ENCODE results near the gene KRT82. TPM values are rescaled to one million over a fixed set of nuclear protein-coding genes. Genes with fewer than 3 reads are reported as not detected.

The KRT82 gene
- total and polyA plus RNA-seq, 4 experiments from 2014 or later, result not detected

GRCh38 chr12:52434760-52435530 lies 28.8 kb upstream of the KRT82 start:
- Histone ChIP-seq H3K27ac (ENCODE audit: low read depth, low read length) (no peak overlapping the region), H3K4me3 (ENCODE audit: low read length in 2 of 2) (no peak overlapping the region), H3K27me3 (ENCODE audit: insufficient read depth, low read length) (peaks cover 4% of the 10 kb centered on the region), H3K9me3 (ENCODE audit: control insufficient read depth in 1 of 2, low read length in 2 of 2) (no peaks in the 10 kb centered on the region), H3K4me1 (ENCODE audit: insufficient read depth, low read length) (no peaks in the 10 kb centered on the region), H3K36me3 (ENCODE audit: insufficient read depth, low read length) (no peaks in the 10 kb centered on the region)
- POLR2A ChIA-PET (ENCODE audit: partially characterized antibody), result no interaction called here
- Mint-ChIP-seq H3K27me3 (peaks cover 15 to 38% of the 10 kb centered on the region in 2 donors), H3K4me1 (no peaks in the 10 kb centered on the region), H3K27ac (no peak overlapping the region), H3K9me3 (peaks cover 0 to 4% (median 0%) of the 10 kb centered on the region in 8 donors), H3K36me3 (no peaks in the 10 kb centered on the region), H3K4me3 (no peak overlapping the region)
- intact Hi-C loops (cut with micrococcal nuclease), result no loop called here
- CTCF ChIA-PET (ENCODE audit: partially characterized antibody), result no interaction called here
- DNase-seq, result no peak

GRCh38 chr12:52434081-52434733 lies 28.1 kb upstream of the KRT82 start, which contains the start of gene KRT75:
KRT75 (minus strand) TSS chr12:52434371; CDS start chr12:52434304, 67 bp downstream.
- H3K9me3 ChIP-seq (ENCODE audit: control insufficient read depth in 1 of 2, low read length in 2 of 2), result no peaks in the 10 kb centered on the region
- H3K27me3 Mint-ChIP-seq, result peaks cover 13 to 38% of the 10 kb centered on the region in 2 donors
- peaks cover 4% of the 10 kb centered on the region for H3K27me3 ChIP-seq (ENCODE audit: insufficient read depth, low read length)
- no peak for DNase-seq
- H3K4me3 Mint-ChIP-seq, result no peak within 1 kb of the TSS
- intact Hi-C loops (cut with micrococcal nuclease), result no loop called here
- H3K27ac Mint-ChIP-seq, result no peak within 1 kb of the TSS
- CTCF ChIA-PET (ENCODE audit: partially characterized antibody), result no interaction called here
- H3K4me3 ChIP-seq (ENCODE audit: low read length in 2 of 2), result no peak within 1 kb of the TSS
- H3K9me3 Mint-ChIP-seq, result peaks cover 0 to 4% (median 0%) of the 10 kb centered on the region in 8 donors
- no peaks in the 10 kb centered on the region for H3K36me3 Mint-ChIP-seq
- H3K4me1 ChIP-seq (ENCODE audit: insufficient read depth, low read length), result no peaks in the 10 kb centered on the region
- no peaks in the 10 kb centered on the region for H3K36me3 ChIP-seq (ENCODE audit: insufficient read depth, low read length)
- no peaks in the 10 kb centered on the region for H3K4me1 Mint-ChIP-seq
- H3K27ac ChIP-seq (ENCODE audit: low read depth, low read length), result no peak within 1 kb of the TSS
- POLR2A ChIA-PET (ENCODE audit: partially characterized antibody), result no interaction called here

- Mint-ChIP-seq H3K27me3 (peaks cover 14 to 42% of the 10 kb centered on the region in 2 donors), H3K4me3 (no peak overlapping the region), H3K36me3 (no peaks in the 10 kb centered on the region), H3K27ac (no peak overlapping the region), H3K9me3 (peaks cover 0 to 4% (median 0%) of the 10 kb centered on the region in 8 donors), H3K4me1 (no peaks in the 10 kb centered on the region)
- ChIA-PET CTCF (ENCODE audit: partially characterized antibody) (no interaction called here), POLR2A (ENCODE audit: partially characterized antibody) (no interaction called here)
- no peaks in the 10 kb centered on the region for H3K36me3 ChIP-seq (ENCODE audit: insufficient read depth, low read length)
- H3K9me3 ChIP-seq (ENCODE audit: control insufficient read depth in 1 of 2, low read length in 2 of 2), result no peaks in the 10 kb centered on the region
- peaks cover 4% of the 10 kb centered on the region for H3K27me3 ChIP-seq (ENCODE audit: insufficient read depth, low read length)
- no peaks in the 10 kb centered on the region for H3K4me1 ChIP-seq (ENCODE audit: insufficient read depth, low read length)
- intact Hi-C loops (cut with micrococcal nuclease), result no loop called here
- H3K4me3 ChIP-seq (ENCODE audit: low read length in 2 of 2), result no peak overlapping the region
- no peak overlapping the region for H3K27ac ChIP-seq (ENCODE audit: low read depth, low read length)
- no peak for DNase-seq
Observed at GRCh38 chr12:52433501-52434080, 27.5 kb upstream of the KRT82 start.

- H3K27ac Mint-ChIP-seq, result no peak overlapping the region
- Histone ChIP-seq H3K4me1 (ENCODE audit: insufficient read depth, low read length) (no peaks in the 10 kb centered on the region), H3K4me3 (ENCODE audit: low read length in 2 of 2) (no peak overlapping the region), H3K27me3 (ENCODE audit: insufficient read depth, low read length) (peaks cover 4% of the 10 kb centered on the region), H3K9me3 (ENCODE audit: control insufficient read depth in 1 of 2, low read length in 2 of 2) (no peaks in the 10 kb centered on the region), H3K36me3 (ENCODE audit: insufficient read depth, low read length) (no peaks in the 10 kb centered on the region), H3K27ac (ENCODE audit: low read depth, low read length) (no peak overlapping the region)
- no peak for DNase-seq
- H3K9me3 Mint-ChIP-seq, result peaks cover 0 to 4% (median 0%) of the 10 kb centered on the region in 8 donors
- POLR2A ChIA-PET (ENCODE audit: partially characterized antibody), result no interaction called here
- no peaks in the 10 kb centered on the region for H3K36me3 Mint-ChIP-seq
- CTCF ChIA-PET (ENCODE audit: partially characterized antibody), result no interaction called here
- peaks cover 13 to 42% of the 10 kb centered on the region in 2 donors for H3K27me3 Mint-ChIP-seq
- H3K4me1 Mint-ChIP-seq, result no peaks in the 10 kb centered on the region
- intact Hi-C loops (cut with micrococcal nuclease), result no loop called here
- H3K4me3 Mint-ChIP-seq, result no peak overlapping the region
Observed at GRCh38 chr12:52432559-52433207, 26.5 kb upstream of the KRT82 start.

GRCh38 chr12:52428121-52428520 lies 22.0 kb upstream of the KRT82 start:
- Histone ChIP-seq H3K4me1 (ENCODE audit: insufficient read depth, low read length) (no peaks in the 10 kb centered on the region), H3K4me3 (ENCODE audit: low read length in 2 of 2) (no peak overlapping the region), H3K27ac (ENCODE audit: low read depth, low read length) (no peak overlapping the region), H3K27me3 (ENCODE audit: insufficient read depth, low read length) (peaks cover 4% of the 10 kb centered on the region), H3K9me3 (ENCODE audit: control insufficient read depth in 1 of 2, low read length in 2 of 2) (no peaks in the 10 kb centered on the region), H3K36me3 (ENCODE audit: insufficient read depth, low read length) (no peaks in the 10 kb centered on the region)
- H3K36me3 Mint-ChIP-seq, result no peaks in the 10 kb centered on the region
- H3K4me1 Mint-ChIP-seq, result no peaks in the 10 kb centered on the region
- H3K9me3 Mint-ChIP-seq, result no peaks in the 10 kb centered on the region
- no peak overlapping the region for H3K4me3 Mint-ChIP-seq
- DNase-seq, result no peak
- ChIA-PET CTCF (ENCODE audit: partially characterized antibody) (interaction anchor here (1.5 kb wide), 1 partner anchor 100 kb away, joined by 3 read pairs; no protein-coding TSS in a partner anchor), POLR2A (ENCODE audit: partially characterized antibody) (no interaction called here)
- peaks cover 8 to 30% of the 10 kb centered on the region in 2 donors for H3K27me3 Mint-ChIP-seq
- H3K27ac Mint-ChIP-seq, result no peak overlapping the region
- intact Hi-C loops (cut with micrococcal nuclease), result no loop called here

- H3K4me3 Mint-ChIP-seq, result no peak overlapping the region
- POLR2A ChIA-PET (ENCODE audit: partially characterized antibody), result no interaction called here
- DNase-seq, result no peak
- no peak overlapping the region for H3K27ac Mint-ChIP-seq
- CTCF ChIA-PET (ENCODE audit: partially characterized antibody), result interaction anchor here (1.5 kb wide), 1 partner anchor 99 kb away, joined by 3 read pairs; no protein-coding TSS in a partner anchor
- Histone ChIP-seq H3K27me3 (ENCODE audit: insufficient read depth, low read length) (no peaks in the 10 kb centered on the region), H3K9me3 (ENCODE audit: control insufficient read depth in 1 of 2, low read length in 2 of 2) (no peaks in the 10 kb centered on the region), H3K27ac (ENCODE audit: low read depth, low read length) (no peak overlapping the region), H3K4me3 (ENCODE audit: low read length in 2 of 2) (no peak overlapping the region), H3K36me3 (ENCODE audit: insufficient read depth, low read length) (no peaks in the 10 kb centered on the region), H3K4me1 (ENCODE audit: insufficient read depth, low read length) (no peaks in the 10 kb centered on the region)
- intact Hi-C loops (cut with micrococcal nuclease), result no loop called here
- H3K4me1 Mint-ChIP-seq, result no peaks in the 10 kb centered on the region
- H3K27me3 Mint-ChIP-seq, result peaks cover 11 to 24% of the 10 kb centered on the region in 2 donors
- H3K36me3 Mint-ChIP-seq, result no peaks in the 10 kb centered on the region
- no peaks in the 10 kb centered on the region for H3K9me3 Mint-ChIP-seq
Observed at GRCh38 chr12:52427083-52427482, 20.9 kb upstream of the KRT82 start.

GRCh38 chr12:52426034-52426433 lies 19.9 kb upstream of the KRT82 start:
- Histone ChIP-seq H3K4me1 (ENCODE audit: insufficient read depth, low read length) (no peaks in the 10 kb centered on the region), H3K36me3 (ENCODE audit: insufficient read depth, low read length) (no peaks in the 10 kb centered on the region), H3K9me3 (ENCODE audit: control insufficient read depth in 1 of 2, low read length in 2 of 2) (no peaks in the 10 kb centered on the region), H3K27me3 (ENCODE audit: insufficient read depth, low read length) (no peaks in the 10 kb centered on the region), H3K27ac (ENCODE audit: low read depth, low read length) (no peak overlapping the region), H3K4me3 (ENCODE audit: low read length in 2 of 2) (no peak overlapping the region)
- POLR2A ChIA-PET (ENCODE audit: partially characterized antibody), result no interaction called here
- no peak for DNase-seq
- no peaks in the 10 kb centered on the region for H3K36me3 Mint-ChIP-seq
- H3K4me1 Mint-ChIP-seq, result no peaks in the 10 kb centered on the region
- no peak overlapping the region for H3K4me3 Mint-ChIP-seq
- H3K27ac Mint-ChIP-seq, result no peak overlapping the region
- H3K9me3 Mint-ChIP-seq, result no peaks in the 10 kb centered on the region
- intact Hi-C loops (cut with micrococcal nuclease), result no loop called here
- CTCF ChIA-PET (ENCODE audit: partially characterized antibody), result no interaction called here
- H3K27me3 Mint-ChIP-seq, result peaks cover 15 to 29% of the 10 kb centered on the region in 2 donors

All from CD4-positive, alpha-beta memory T cell (primary cell).